Cardiac fibroblast (primary cell): Measurements from ENCODE around the gene LEFTY2.

Experiments
- DNase-seq, 2 donors: peaks; one replicate each; pipeline versions ENCODE4 v3.0.0 to v3.0.0-alpha.2; 2010; ENCODE audit warnings: low read depth in 2 of 2
- H3K4me3 ChIP-seq, 2 donors: replicated peaks in 1 of 2; 1 replicate in 1 of 2; 2 replicates in 1 of 2; pipeline ENCODE4 v1.5.1; 2011; ENCODE audit warnings: low read depth in 2 of 2, low read length in 2 of 2, mild to moderate bottlenecking in 2 of 2, moderate library complexity in 1 of 2
- TF ChIP-seq, protein P1 (sequence below): IDR thresholded peaks from one replicate; pipeline ENCODE4 v1.5.1; 2011; ENCODE audit warnings: low read depth, mild to moderate bottlenecking, low read length, inconsistent platforms

Gene LEFTY2

GRCh38 chr1:225926551-225927113 lies 14.4 kb downstream of the LEFTY2 start:
- TF ChIP-seq, protein P1, sequence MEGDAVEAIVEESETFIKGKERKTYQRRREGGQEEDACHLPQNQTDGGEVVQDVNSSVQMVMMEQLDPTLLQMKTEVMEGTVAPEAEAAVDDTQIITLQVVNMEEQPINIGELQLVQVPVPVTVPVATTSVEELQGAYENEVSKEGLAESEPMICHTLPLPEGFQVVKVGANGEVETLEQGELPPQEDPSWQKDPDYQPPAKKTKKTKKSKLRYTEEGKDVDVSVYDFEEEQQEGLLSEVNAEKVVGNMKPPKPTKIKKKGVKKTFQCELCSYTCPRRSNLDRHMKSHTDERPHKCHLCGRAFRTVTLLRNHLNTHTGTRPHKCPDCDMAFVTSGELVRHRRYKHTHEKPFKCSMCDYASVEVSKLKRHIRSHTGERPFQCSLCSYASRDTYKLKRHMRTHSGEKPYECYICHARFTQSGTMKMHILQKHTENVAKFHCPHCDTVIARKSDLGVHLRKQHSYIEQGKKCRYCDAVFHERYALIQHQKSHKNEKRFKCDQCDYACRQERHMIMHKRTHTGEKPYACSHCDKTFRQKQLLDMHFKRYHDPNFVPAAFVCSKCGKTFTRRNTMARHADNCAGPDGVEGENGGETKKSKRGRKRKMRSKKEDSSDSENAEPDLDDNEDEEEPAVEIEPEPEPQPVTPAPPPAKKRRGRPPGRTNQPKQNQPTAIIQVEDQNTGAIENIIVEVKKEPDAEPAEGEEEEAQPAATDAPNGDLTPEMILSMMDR: no peak
- peak in 1 of 2 donors; percentile 55 for DNase-seq
- H3K4me3 ChIP-seq: no peak overlapping the region

- TF ChIP-seq, protein P1: no peak
- peak; percentile 96 to 98 for DNase-seq
- H3K4me3 ChIP-seq: peak within 1 kb of the TSS; percentile 64 to 90
Observed at GRCh38 chr1:225923692-225924555, 17.1 kb downstream of the LEFTY2 start, which contains the start of gene PYCR2. Gene PYCR2, minus strand, starts transcription at chr1:225924250. Its CDS starts 140 bp downstream, at chr1:225924110.

- peak overlapping the region; percentile 64 to 90 for H3K4me3 ChIP-seq
- TF ChIP-seq, protein P1: no peak
- DNase-seq: no peak
Observed at GRCh38 chr1:225923381-225923691, 17.7 kb downstream of the LEFTY2 start.

DNA sequence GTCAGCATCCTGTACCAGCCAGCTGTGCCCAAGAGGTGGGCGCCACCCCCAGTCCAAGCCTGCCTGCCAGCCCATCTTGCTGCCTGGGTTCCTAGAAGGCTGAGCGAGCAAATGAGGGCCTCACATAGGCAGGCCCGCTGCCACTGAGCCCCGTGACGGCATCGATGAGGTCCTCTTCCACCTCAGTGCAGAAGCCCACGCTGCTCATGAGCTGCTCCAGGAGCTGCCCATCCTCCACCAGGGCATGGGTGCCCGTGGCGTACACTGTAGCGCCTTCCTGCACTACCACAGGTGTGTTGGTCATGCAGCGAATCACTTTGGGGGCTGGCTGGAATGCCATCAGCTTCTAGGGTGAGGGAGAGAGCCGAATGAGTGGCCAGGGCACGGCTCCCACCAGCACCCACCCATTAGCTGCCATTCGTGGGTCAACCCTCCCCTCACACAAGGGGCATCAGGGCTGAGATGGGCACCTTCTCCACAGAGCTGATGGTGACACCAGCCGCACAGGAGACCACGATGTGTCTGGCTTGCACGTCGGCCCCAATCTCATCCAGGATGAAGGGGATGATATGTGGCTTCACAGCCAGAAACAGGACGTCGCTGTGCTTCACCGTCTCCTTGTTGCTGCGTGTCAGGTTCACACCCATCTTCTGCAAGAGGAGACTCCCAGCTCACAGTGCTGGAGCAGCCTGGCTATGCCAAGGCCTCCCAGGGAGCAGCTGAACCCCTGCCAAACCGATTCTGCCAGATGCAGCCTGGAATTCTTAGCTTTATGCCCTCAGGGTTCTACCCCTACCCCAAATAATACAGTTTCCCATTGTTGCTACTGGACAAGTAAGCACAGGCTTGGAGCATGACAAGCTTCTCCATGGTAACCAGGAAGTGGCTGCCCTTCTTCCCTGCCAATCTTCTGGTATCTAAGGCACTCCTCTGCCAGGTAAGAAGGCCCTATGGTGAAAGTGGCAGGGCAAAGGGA lies 19.0 kb downstream of the LEFTY2 start:
- DNase-seq: peak in 1 of 2 donors; percentile 22
- TF ChIP-seq, protein P1: no peak
- H3K4me3 ChIP-seq: no peak overlapping the region

GRCh38 chr1:225919906-225920305 lies 21.1 kb downstream of the LEFTY2 start:
- TF ChIP-seq, protein P1: no peak
- DNase-seq: peak; percentile 71 to 94
- H3K4me3 ChIP-seq: no peak overlapping the region

DNA sequence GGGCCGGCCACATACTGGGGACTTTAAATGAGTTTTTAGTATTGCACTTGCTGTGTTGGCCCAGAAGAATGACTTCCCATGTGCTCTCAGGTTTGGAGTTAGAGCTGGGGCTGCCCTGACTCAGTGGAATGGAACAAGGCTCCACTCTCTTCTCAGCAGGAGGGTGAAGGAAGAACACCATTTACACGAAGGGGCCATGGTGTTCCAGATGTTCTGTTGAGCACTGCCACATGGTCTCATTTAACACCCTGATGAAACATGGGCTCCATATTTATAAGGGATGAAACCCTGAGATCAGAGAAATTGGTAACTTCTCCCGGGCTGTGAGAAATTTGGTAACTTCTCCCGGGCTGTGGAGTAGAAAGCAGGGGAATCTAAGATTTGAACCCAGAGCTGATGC lies 22.7 kb downstream of the LEFTY2 start:
- no peak overlapping the region for H3K4me3 ChIP-seq
- TF ChIP-seq, protein P1: no peak
- no peak for DNase-seq
